SK-N-MC (cell line): ENCODE measurements around the gene CEACAM21.

Experiments used
- EZH2 ChIP-seq: fragments of 200-600 bp; sonication (generic); IDR thresholded peaks from one replicate; pipeline ENCODE4 v1.6.1; 2017; ENCODE audit warnings: antibody characterized with exemption
- POLR2AphosphoS5 ChIP-seq: IDR thresholded peaks from 2 replicates; pipeline ENCODE4 v1.6.1; 2012; ENCODE audit warnings: mild to moderate bottlenecking, low read depth, low read length, borderline replicate concordance

DNA sequence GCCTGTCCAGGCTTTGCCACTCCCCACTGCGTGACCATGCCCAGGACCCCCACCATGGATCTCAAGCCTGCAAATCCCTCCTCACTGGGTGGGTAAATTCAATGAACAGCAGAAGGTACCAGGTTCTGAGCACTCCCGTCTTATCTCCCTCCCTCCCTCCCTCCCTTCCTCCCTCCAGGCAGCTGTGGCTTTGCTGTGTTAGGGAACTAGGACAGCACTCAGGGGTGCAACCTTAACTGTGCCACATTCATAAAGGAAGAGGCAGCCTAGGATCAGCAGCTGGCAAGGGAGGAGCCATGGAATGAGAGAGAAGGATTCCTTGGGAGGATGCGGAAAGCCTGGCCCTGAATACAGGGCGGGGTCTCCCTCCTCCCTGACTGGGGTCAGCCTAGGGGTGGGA, 45.3 kb downstream of the CEACAM21 start:
- TF ChIP-seq EZH2 (no peak), POLR2AphosphoS5 (no peak)
